Measurements from ENCODE around the gene SKAP2. TPM values are rescaled to one million over a fixed set of nuclear protein-coding genes. Genes with fewer than 3 reads are reported as not detected.

Gene SKAP2
- total RNA-seq, 1 experiment from 2014 or later, result 66.8 TPM

- intact Hi-C loops (cut with micrococcal nuclease; ENCODE audit: unreplicated experiment) (no loop called here), in situ Hi-C loops (cut with HindIII; ENCODE audit: low pct_unique_long_range_greater_than_20kb, low sequenced_read_pairs) (no loop called here)
- no peak overlapping the region for H3K4me3 ChIP-seq (ENCODE audit: low read depth in 2 of 2, low read length in 2 of 2)
- H3K4me1 ChIP-seq (ENCODE audit: control insufficient read depth, insufficient read depth, low read length), result no peaks in the 10 kb centered on the region
- BruUV-seq (replicated peaks), result no TSS peak
- H3K36me3 ChIP-seq (ENCODE audit: control insufficient read depth, insufficient read depth, low read length), result no peaks in the 10 kb centered on the region
- CTCF ChIA-PET, result no interaction called here
- DNase-seq (ENCODE audit: low read depth, low spot score), result no peak
- no peaks in the 10 kb centered on the region for H3K9me3 ChIP-seq (ENCODE audit: control insufficient read depth, insufficient read depth, low read depth, low read length)
- H3K27ac ChIP-seq (ENCODE audit: low read length), result no peak overlapping the region
- ATAC-seq, result no peak
- POLR2A ChIA-PET, result no interaction called here
- no peaks in the 10 kb centered on the region for H3K27me3 ChIP-seq (ENCODE audit: control insufficient read depth, insufficient read depth, low read length)
- no peak for TF ChIP-seq CTCF (IDR thresholded peaks at IDR 0.05)
- TF ChIP-seq POLR2AphosphoS5 (IDR thresholded peaks at IDR 0.05; ENCODE audit: low read depth, low read length), result no peak
- no peak for TF ChIP-seq SIN3A (IDR thresholded peaks at IDR 0.05; ENCODE audit: borderline replicate concordance, insufficient read depth, low read depth, low read length)
- TF ChIP-seq TCF7L2 (IDR thresholded peaks at IDR 0.05; ENCODE audit: low read depth, low read length), result no peak
- TF ChIP-seq REST (IDR thresholded peaks at IDR 0.05; ENCODE audit: insufficient read depth in 1 of 2, low read depth in 2 of 2, low read length in 1 of 2), result no peak
Observed at GRCh38 chr7:26789481-26790184, 74.8 kb downstream of the SKAP2 start.

- BruUV-seq (replicated peaks), result no TSS peak
- ATAC-seq, result no peak
- no peaks in the 10 kb centered on the region for H3K4me1 ChIP-seq (ENCODE audit: control insufficient read depth, insufficient read depth, low read length)
- no peak overlapping the region for H3K27ac ChIP-seq (ENCODE audit: low read length)
- TF ChIP-seq SIN3A (IDR thresholded peaks at IDR 0.05; ENCODE audit: borderline replicate concordance, insufficient read depth, low read depth, low read length) (no peak), CTCF (IDR thresholded peaks at IDR 0.05) (no peak), REST (IDR thresholded peaks at IDR 0.05; ENCODE audit: insufficient read depth in 1 of 2, low read depth in 2 of 2, low read length in 1 of 2) (no peak), POLR2AphosphoS5 (IDR thresholded peaks at IDR 0.05; ENCODE audit: low read depth, low read length) (no peak), TCF7L2 (IDR thresholded peaks at IDR 0.05; ENCODE audit: low read depth, low read length) (no peak)
- ChIA-PET CTCF (no interaction called here), POLR2A (no interaction called here)
- no peaks in the 10 kb centered on the region for H3K36me3 ChIP-seq (ENCODE audit: control insufficient read depth, insufficient read depth, low read length)
- intact Hi-C loops (cut with micrococcal nuclease; ENCODE audit: unreplicated experiment), result no loop called here
- no peaks in the 10 kb centered on the region for H3K27me3 ChIP-seq (ENCODE audit: control insufficient read depth, insufficient read depth, low read length)
- no peak overlapping the region for H3K4me3 ChIP-seq (ENCODE audit: low read depth in 2 of 2, low read length in 2 of 2)
- in situ Hi-C loops (cut with HindIII; ENCODE audit: low pct_unique_long_range_greater_than_20kb, low sequenced_read_pairs), result no loop called here
- H3K9me3 ChIP-seq (ENCODE audit: control insufficient read depth, insufficient read depth, low read depth, low read length), result no peaks in the 10 kb centered on the region
- DNase-seq (ENCODE audit: low read depth, low spot score), result no peak
Observed at GRCh38 chr7:26787701-26788100, 76.7 kb downstream of the SKAP2 start.

All from Panc1 (cell line).